A549 (cell line): ENCODE results near the gene PHYH. TPM values are rescaled to one million over a fixed set of nuclear protein-coding genes. Genes with fewer than 3 reads are reported as not detected.

Experiments
- ATAC-seq, 2 experiments: fragments of 200-7000 bp in 1 of 2; fragments of >200 bp in 1 of 2; cut with Nextera tagmentation in 1 of 2; cut with Tn5 transposase in 1 of 2; 3 replicates each; pipeline versions ENCODE4 v1.8.0 to v1.9.1; 2018 to 2020; ENCODE audit warnings: mild to moderate bottlenecking in 1 of 2, moderate library complexity in 1 of 2
- CTCF ChIA-PET: fragments of 300-600 bp; sonication (Branson Sonifier 250); formaldehyde crosslinking; extraction: SDS; loops from one replicate; lab custom pipeline; 2021; ENCODE audit warnings: antibody characterized with exemption, inconsistent platforms; lab: Yijun Ruan, JAX
- POLR2A ChIA-PET: fragments of 350-600 bp; formaldehyde crosslinking; extraction: SDS; loops from one replicate; lab custom pipeline; 2021; ENCODE audit warnings: antibody characterized with exemption, inconsistent platforms; lab: Yijun Ruan, JAX
- DNase-seq, 2 experiments: peaks; one replicate each; pipeline versions ENCODE4 v3.0.0 to v3.0.0-alpha.2; 2011 to 2016; ENCODE audit warnings: low read depth in 1 of 2, low spot score in 1 of 2
- FAIRE-seq: peaks from 2 replicates; lab custom pipeline; 2011; peaks lifted over from hg19 to GRCh38; lab: Jason Lieb, UNC
- H3K27ac ChIP-seq, 2 experiments: fragments of >200 bp; sonication (Bioruptor Twin); formaldehyde crosslinking; 3 replicates each; pipeline ENCODE4 v1.5.1; 2016 to 2017
- H3K4me1 ChIP-seq: fragments of >200 bp; sonication (Bioruptor Twin); formaldehyde crosslinking; 3 replicates; pipeline ENCODE4 v1.6.1; 2016
- H3K4me2 ChIP-seq: fragments of >200 bp; sonication (Bioruptor Twin); formaldehyde crosslinking; 3 replicates; pipeline ENCODE4 v1.6.1; 2016
- H3K4me3 ChIP-seq: fragments of >200 bp; sonication (Bioruptor Twin); formaldehyde crosslinking; 3 replicates; pipeline ENCODE4 v1.5.1; 2016
- H3K9me3 ChIP-seq: fragments of >200 bp; sonication (Bioruptor Twin); formaldehyde crosslinking; 3 replicates; pipeline ENCODE4 v1.6.1; 2016
- CHD2 ChIP-seq: fragments of 150-350 bp; IDR thresholded peaks from 2 replicates; pipeline ENCODE4 v1.6.1; 2014; ENCODE audit warnings: low read length; ENCODE audit not compliant: partially characterized antibody
- EHMT2 ChIP-seq: fragments of 200-600 bp; sonication (generic); IDR thresholded peaks from 2 replicates; pipeline ENCODE4 v1.6.1; 2016; ENCODE audit warnings: antibody characterized with exemption, low read depth, mild to moderate bottlenecking, moderate library complexity
- FOXS1 ChIP-seq: fragments of 250-450 bp; sonication (Bioruptor Pico); IDR thresholded peaks from 2 replicates; pipeline ENCODE4 v1.5.0; 2020; ENCODE audit warnings: mild to moderate bottlenecking, moderate library complexity
- KDM5A ChIP-seq: fragments of 200-600 bp; sonication (generic); IDR thresholded peaks from 2 replicates; pipeline ENCODE4 v1.6.1; 2016; ENCODE audit warnings: antibody characterized with exemption, mild to moderate bottlenecking
- MAFK ChIP-seq: fragments of 450-650 bp; IDR thresholded peaks from 2 replicates; pipeline ENCODE4 v1.6.1; 2014; ENCODE audit not compliant: partially characterized antibody
- MAX ChIP-seq: IDR thresholded peaks from 2 replicates; pipeline ENCODE4 v1.6.1; 2012
- NR3C1 ChIP-seq: fragments of >200 bp; sonication (Bioruptor Twin); formaldehyde crosslinking; IDR thresholded peaks from 3 replicates; pipeline ENCODE4 v1.6.1; 2017
- RFX5 ChIP-seq: fragments of 450-650 bp; IDR thresholded peaks from 2 replicates; pipeline ENCODE4 v1.7.1; 2014; ENCODE audit warnings: antibody characterized with exemption, mild to moderate bottlenecking, moderate library complexity
- RNF2 ChIP-seq: fragments of 200-600 bp; sonication (generic); IDR thresholded peaks from 2 replicates; pipeline ENCODE4 v1.6.1; 2016; ENCODE audit warnings: low read depth, mild to moderate bottlenecking, antibody characterized with exemption, moderate library complexity, borderline replicate concordance
- TFCP2L1 ChIP-seq: fragments of 250-450 bp; sonication (Bioruptor Pico); IDR thresholded peaks from 2 replicates; pipeline ENCODE4 v1.5.0; 2021; ENCODE audit warnings: mild to moderate bottlenecking
- ZC3H11A ChIP-seq: fragments of 450-650 bp; IDR thresholded peaks from 2 replicates; pipeline ENCODE4 v1.6.1; 2014; ENCODE audit warnings: antibody characterized with exemption, mild to moderate bottlenecking
- ZFP36 ChIP-seq: fragments of 450-650 bp; IDR thresholded peaks from 2 replicates; pipeline ENCODE4 v1.6.1; 2014; ENCODE audit warnings: borderline replicate concordance; ENCODE audit not compliant: partially characterized antibody
- ZNF302 ChIP-seq: fragments of 250-450 bp; sonication (Bioruptor Pico); IDR thresholded peaks from 2 replicates; pipeline ENCODE4 v1.9.0; 2021; ENCODE audit warnings: inconsistent platforms, mild to moderate bottlenecking, moderate library complexity
- WGBS: methylation state at CpG from one replicate; pipeline ENCODE4 v1.1.6; 2017; ENCODE audit errors: missing lambda C conversion rate; 5-methylcytosine and 5-hydroxymethylcytosine counted together
- polyA plus RNA-seq, 4 experiments: library from polyadenylated mRNA; depleted of rRNA in 3 of 4; stranded (reverse); fragments of >200 nt; fragmentation: RNase III in 1 of 4; extraction: RNeasy Plus Mini Kit Qiagen cat#74134 plus additional on column Dnase treatment in 1 of 4; gene quantifications; 2 replicates in 3 of 4; 3 replicates in 1 of 4; pipeline ENCODE4 v1.2.3, GENCODE V29; 2011 to 2017
- TF ChIP-seq, protein P1 (sequence below): IDR thresholded peaks from 2 replicates; pipeline ENCODE4 v1.6.1; 2012
- TF ChIP-seq, protein P2 (sequence below): fragments of >200 bp; sonication (Bioruptor Twin); formaldehyde crosslinking; IDR thresholded peaks from 3 replicates; pipeline ENCODE4 v1.5.1; 2016
- TF ChIP-seq, protein P3 (sequence below): fragments of 150-350 bp; IDR thresholded peaks from 2 replicates; pipeline ENCODE4 v1.6.1; 2014; ENCODE audit warnings: low read depth, mild to moderate bottlenecking, low read length

The PHYH gene
- polyA plus RNA-seq, 2 of the 4 experiments (the other 2 are of a cell fraction), result 25.6 to 26.3 TPM

GRCh38 chr10:13310518-13311176, 10.8 kb upstream of the PHYH start (continued):
- TF ChIP-seq, protein P1, sequence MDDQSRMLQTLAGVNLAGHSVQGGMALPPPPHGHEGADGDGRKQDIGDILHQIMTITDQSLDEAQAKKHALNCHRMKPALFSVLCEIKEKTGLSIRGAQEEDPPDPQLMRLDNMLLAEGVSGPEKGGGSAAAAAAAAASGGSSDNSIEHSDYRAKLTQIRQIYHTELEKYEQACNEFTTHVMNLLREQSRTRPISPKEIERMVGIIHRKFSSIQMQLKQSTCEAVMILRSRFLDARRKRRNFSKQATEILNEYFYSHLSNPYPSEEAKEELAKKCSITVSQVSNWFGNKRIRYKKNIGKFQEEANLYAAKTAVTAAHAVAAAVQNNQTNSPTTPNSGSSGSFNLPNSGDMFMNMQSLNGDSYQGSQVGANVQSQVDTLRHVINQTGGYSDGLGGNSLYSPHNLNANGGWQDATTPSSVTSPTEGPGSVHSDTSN, result no peak

GRCh38 chr10:13309792-13310191, 9.9 kb upstream of the PHYH start:
- FAIRE-seq (no peak), DNase-seq (no peak), ATAC-seq (no peak)
- TF ChIP-seq, protein P2, sequence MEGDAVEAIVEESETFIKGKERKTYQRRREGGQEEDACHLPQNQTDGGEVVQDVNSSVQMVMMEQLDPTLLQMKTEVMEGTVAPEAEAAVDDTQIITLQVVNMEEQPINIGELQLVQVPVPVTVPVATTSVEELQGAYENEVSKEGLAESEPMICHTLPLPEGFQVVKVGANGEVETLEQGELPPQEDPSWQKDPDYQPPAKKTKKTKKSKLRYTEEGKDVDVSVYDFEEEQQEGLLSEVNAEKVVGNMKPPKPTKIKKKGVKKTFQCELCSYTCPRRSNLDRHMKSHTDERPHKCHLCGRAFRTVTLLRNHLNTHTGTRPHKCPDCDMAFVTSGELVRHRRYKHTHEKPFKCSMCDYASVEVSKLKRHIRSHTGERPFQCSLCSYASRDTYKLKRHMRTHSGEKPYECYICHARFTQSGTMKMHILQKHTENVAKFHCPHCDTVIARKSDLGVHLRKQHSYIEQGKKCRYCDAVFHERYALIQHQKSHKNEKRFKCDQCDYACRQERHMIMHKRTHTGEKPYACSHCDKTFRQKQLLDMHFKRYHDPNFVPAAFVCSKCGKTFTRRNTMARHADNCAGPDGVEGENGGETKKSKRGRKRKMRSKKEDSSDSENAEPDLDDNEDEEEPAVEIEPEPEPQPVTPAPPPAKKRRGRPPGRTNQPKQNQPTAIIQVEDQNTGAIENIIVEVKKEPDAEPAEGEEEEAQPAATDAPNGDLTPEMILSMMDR, result no peak
- TF ChIP-seq MAFK (peak; percentile 54), ZC3H11A (no peak)
- no peak overlapping the region for H3K27ac ChIP-seq
- ChIA-PET CTCF (interaction anchor here (1.0 kb wide), 1 partner anchor 8 kb away, joined by 7 read pairs; no protein-coding TSS in a partner anchor), POLR2A (no interaction called here)
- H3K4me1 ChIP-seq, result no peaks in the 10 kb centered on the region
- no peak overlapping the region for H3K4me2 ChIP-seq
- H3K4me3 ChIP-seq, result no peak overlapping the region
- no peaks in the 10 kb centered on the region for H3K9me3 ChIP-seq
- 89% methylated on average over 2 of the region's 2 CpGs for WGBS

DNA sequence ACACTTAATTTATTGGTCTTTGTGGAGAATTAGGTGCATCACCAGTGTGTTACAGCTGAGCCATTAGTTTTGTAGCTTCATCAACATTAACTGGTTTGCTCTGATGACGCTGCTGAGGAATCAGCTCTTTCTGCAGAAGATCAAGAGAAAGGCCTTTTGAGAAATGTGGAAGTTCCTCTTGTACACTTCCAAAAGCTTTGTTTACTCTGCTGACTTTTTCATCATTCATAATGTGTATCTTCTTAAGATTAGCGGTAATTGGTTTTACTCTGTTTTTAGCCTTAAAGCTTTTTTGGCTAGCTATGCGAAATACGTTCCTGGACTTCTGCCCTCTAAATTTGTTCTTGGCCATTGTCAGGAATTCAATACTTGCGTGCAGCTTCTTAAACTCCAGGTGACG, 8.2 kb upstream of the PHYH start:
- POLR2A ChIA-PET, result no interaction called here
- Histone ChIP-seq H3K4me2 (no peak overlapping the region), H3K4me3 (no peak overlapping the region), H3K9me3 (no peaks in the 10 kb centered on the region), H3K4me1 (no peaks in the 10 kb centered on the region), H3K27ac (no peak overlapping the region)
- TF ChIP-seq ZNF302, result no peak
- TF ChIP-seq, protein P3, sequence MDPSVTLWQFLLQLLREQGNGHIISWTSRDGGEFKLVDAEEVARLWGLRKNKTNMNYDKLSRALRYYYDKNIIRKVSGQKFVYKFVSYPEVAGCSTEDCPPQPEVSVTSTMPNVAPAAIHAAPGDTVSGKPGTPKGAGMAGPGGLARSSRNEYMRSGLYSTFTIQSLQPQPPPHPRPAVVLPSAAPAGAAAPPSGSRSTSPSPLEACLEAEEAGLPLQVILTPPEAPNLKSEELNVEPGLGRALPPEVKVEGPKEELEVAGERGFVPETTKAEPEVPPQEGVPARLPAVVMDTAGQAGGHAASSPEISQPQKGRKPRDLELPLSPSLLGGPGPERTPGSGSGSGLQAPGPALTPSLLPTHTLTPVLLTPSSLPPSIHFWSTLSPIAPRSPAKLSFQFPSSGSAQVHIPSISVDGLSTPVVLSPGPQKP, result no peak
- no peak for TF ChIP-seq MAX
- TF ChIP-seq NR3C1, result no peak
- TF ChIP-seq, protein P2, result no peak
- no peak for TF ChIP-seq ZFP36
- TF ChIP-seq KDM5A, result no peak
- no peak for ATAC-seq
- no peak for DNase-seq
- no peak for FAIRE-seq
- WGBS, result 93% methylated on average over 6 of the region's 6 CpGs
- CTCF ChIA-PET, result interaction anchor here (0.7 to 1.0 kb wide), 3 partner anchors 71 to 147 kb away, joined by 3 read pairs; partner anchors contain the start of gene MCM10

GRCh38 chr10:13306103-13306502, 6.2 kb upstream of the PHYH start:
- no peak for TF ChIP-seq RFX5
- no peak for TF ChIP-seq RNF2
- TF ChIP-seq FOXS1 (CRISPR knock-in tag), result no peak
- no peak for TF ChIP-seq EHMT2
- no peak for TF ChIP-seq CHD2
- no peak for TF ChIP-seq TFCP2L1 (CRISPR knock-in tag)
- TF ChIP-seq KDM5A, result no peak
- no peak overlapping the region for H3K27ac ChIP-seq
- H3K4me3 ChIP-seq, result no peak overlapping the region
- ChIA-PET CTCF (interaction anchor here (1.1 kb wide), 1 partner anchor 100 kb away, joined by 5 read pairs; no protein-coding TSS in a partner anchor), POLR2A (no interaction called here)
- no peak overlapping the region for H3K4me2 ChIP-seq
- DNase-seq (no peak), ATAC-seq (no peak), FAIRE-seq (no peak)
- WGBS, result 82% methylated on average over 6 of the region's 6 CpGs
- no peaks in the 10 kb centered on the region for H3K9me3 ChIP-seq
- H3K4me1 ChIP-seq, result peaks cover 6% of the 10 kb centered on the region
